NCI-H128 (cell line): ENCODE measurements around the gene DPH7.
"Not testable (repeated sequence)": the region's sequence is repeated elsewhere in the genome, so short reads cannot be mapped to it uniquely, and the experiment has no call there.

Experiments used
- DNase-seq: peaks from one replicate; lab custom pipeline; 2025; ENCODE audit not compliant: unreplicated experiment; lab: John Stamatoyannopoulos, UW

DPH7 gene

GRCh38 chr9:137606734-137607138 is 28.0 kb upstream of the DPH7 start:
- DNase-seq: no peak

GRCh38 chr9:137606005-137606621 is 27.4 kb upstream of the DPH7 start:
- no peak for DNase-seq

GRCh38 chr9:137605121-137606004 is 26.6 kb upstream of the DPH7 start, which contains the start of gene ARRDC1:
Gene ARRDC1 (plus strand): TSS chr9:137605686. CDS start chr9:137605718, 32 bp downstream.
- peak; percentile 48 for DNase-seq

- no peak for DNase-seq
Measured at GRCh38 chr9:137604345-137605086, 25.8 kb upstream of the DPH7 start.

- DNase-seq: no peak
Measured at GRCh38 chr9:137603879-137604278, 25.2 kb upstream of the DPH7 start.

- no peak for DNase-seq
Measured at GRCh38 chr9:137602661-137603060, 23.9 kb upstream of the DPH7 start.

- no peak for DNase-seq
Measured at GRCh38 chr9:137598943-137599342, 20.2 kb upstream of the DPH7 start.

- not testable (repeated sequence) for DNase-seq
Measured at GRCh38 chr9:137596577-137596976, 17.9 kb upstream of the DPH7 start.

GRCh38 chr9:137593176-137593575 is 14.5 kb upstream of the DPH7 start:
- no peak for DNase-seq

- DNase-seq: no peak
Measured at GRCh38 chr9:137592767-137593166, 14.0 kb upstream of the DPH7 start.

- peak; percentile 75 for DNase-seq
Measured at GRCh38 chr9:137590469-137591383, 12.0 kb upstream of the DPH7 start, which contains the start of gene ZMYND19. Gene ZMYND19 (minus strand): TSS chr9:137590512. CDS start chr9:137590263, 249 bp downstream.

- no peak for DNase-seq
Measured at GRCh38 chr9:137590123-137590468, 11.4 kb upstream of the DPH7 start.

- no peak for DNase-seq
Measured at GRCh38 chr9:137589441-137590122, 10.9 kb upstream of the DPH7 start.

GRCh38 chr9:137588891-137589290 is 10.2 kb upstream of the DPH7 start:
- no peak for DNase-seq

- no peak for DNase-seq
Measured at GRCh38 chr9:137588311-137588710, 9.6 kb upstream of the DPH7 start.

GRCh38 chr9:137586854-137587253 is 8.1 kb upstream of the DPH7 start:
- DNase-seq: no peak

GRCh38 chr9:137583957-137584356 is 5.2 kb upstream of the DPH7 start:
- no peak for DNase-seq

GRCh38 chr9:137583347-137583746 is 4.6 kb upstream of the DPH7 start:
- no peak for DNase-seq

- no peak for DNase-seq
Measured at GRCh38 chr9:137582286-137582860, 3.6 kb upstream of the DPH7 start.
